Smooth muscle cell of bladder (primary cell): ENCODE results near the gene FBXW10B. TPM values are rescaled to one million over a fixed set of nuclear protein-coding genes. Genes with fewer than 3 reads are reported as not detected.

ENCODE experiments used
- total RNA-seq: library from RNA; depleted of rRNA; stranded (reverse); fragments of >200 nt; gene quantifications from 2 replicates; pipeline ENCODE4 v1.2.3, GENCODE V29; 2014

FBXW10B gene
- total RNA-seq: 0.18 and 0.57 TPM in 2 replicates

GRCh38 chr17:15619331-15620058 lies at the start of gene FBXW10B:
FBXW10B (minus strand) TSS chr17:15619704; CDS start chr17:15619512, 192 bp downstream.

Other genes with a start within 250 kb of the FBXW10B start
- gene CDRT4, start 152.1 kb downstream of the FBXW10B start, total RNA-seq: 1.8 and 2.1 TPM in 2 replicates
- 28.4 and 32.9 TPM in 2 replicates for gene TVP23C, start 56.2 kb downstream of the FBXW10B start, total RNA-seq
- 39.4 and 40.9 TPM in 2 replicates for gene TRIM16, start 64.6 kb upstream of the FBXW10B start, total RNA-seq
- 40.8 and 45.7 TPM in 2 replicates for gene ZNF286A, start 80.0 kb upstream of the FBXW10B start, total RNA-seq
- gene TBC1D26, start 112.6 kb upstream of the FBXW10B start, total RNA-seq: under 0.01 and 0.37 TPM in 2 replicates